HUES48 (cell line): Measurements from ENCODE around the gene TNFAIP8L2.

Experiments
- H3K27ac ChIP-seq: one replicate; pipeline ENCODE4 v1.7.0; 2013; ENCODE audit warnings: low read depth, low read length, inconsistent platforms
- H3K27me3 ChIP-seq: 2 replicates; pipeline ENCODE4 v1.6.1; 2013; ENCODE audit warnings: mild to moderate bottlenecking, low read length; ENCODE audit not compliant: control insufficient read depth, insufficient read depth
- H3K36me3 ChIP-seq: 2 replicates; pipeline ENCODE4 v1.6.1; 2013; ENCODE audit warnings: low read length; ENCODE audit not compliant: control insufficient read depth, insufficient read depth
- H3K4me1 ChIP-seq: 2 replicates; pipeline ENCODE4 v1.6.1; 2013; ENCODE audit warnings: mild to moderate bottlenecking, low read length; ENCODE audit not compliant: control insufficient read depth, insufficient read depth
- H3K4me3 ChIP-seq: 2 replicates; pipeline ENCODE4 v1.5.1; 2013; ENCODE audit warnings: mild to moderate bottlenecking, low read depth, low read length
- H3K9ac ChIP-seq: 2 replicates; pipeline ENCODE4 v1.6.1; 2013; ENCODE audit warnings: mild to moderate bottlenecking, low read depth, low read length, moderate library complexity
- H3K9me3 ChIP-seq: 2 replicates; pipeline ENCODE4 v1.6.1; 2013; ENCODE audit warnings: low read length; ENCODE audit not compliant: control insufficient read depth, insufficient read depth

Gene TNFAIP8L2

DNA sequence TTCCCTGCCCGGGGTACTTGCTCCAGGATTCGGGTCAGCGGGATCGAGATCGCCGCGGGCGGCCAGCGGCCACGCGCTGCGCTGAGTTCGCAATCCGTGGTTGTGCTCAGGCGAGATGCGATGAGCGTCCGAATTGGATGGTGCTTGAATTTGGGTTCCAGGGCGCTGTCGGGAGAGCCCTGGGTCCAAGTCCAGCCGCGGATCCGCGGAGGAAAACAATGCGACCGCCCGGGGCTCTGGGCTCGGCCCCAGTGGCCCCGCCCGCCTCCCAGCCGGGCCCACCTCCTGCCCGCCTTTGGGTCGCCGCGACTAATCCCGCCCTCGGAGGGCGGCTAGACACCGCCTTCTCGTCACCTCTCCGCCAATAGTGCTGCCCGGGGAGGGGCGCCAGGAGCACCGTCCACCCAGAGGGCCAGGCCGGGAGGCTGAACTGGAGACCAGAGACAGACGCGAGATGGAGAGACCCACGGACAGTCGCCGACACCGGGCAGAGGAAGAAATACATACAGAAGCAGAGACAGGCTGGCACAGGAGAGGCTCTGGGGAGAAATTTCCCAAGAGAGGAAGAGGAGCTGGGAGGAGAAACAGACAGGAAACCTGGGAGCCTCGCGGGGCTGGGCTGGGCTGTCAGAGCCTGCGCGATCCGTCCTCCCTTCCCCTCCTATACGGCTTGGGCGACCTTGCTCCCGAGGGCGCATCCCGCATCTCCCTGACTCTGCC, 9.9 kb upstream of the TNFAIP8L2 start, which contains the start of gene SEMA6C:
Gene SEMA6C (minus strand): TSS at position 220 of the 720 bp plus-strand sequence. CDS start 4,010 bp downstream, outside the sequence.
- Histone ChIP-seq H3K4me1 (peaks cover 29% of the 10 kb centered on the region), H3K27ac (peak within 1 kb of the TSS; percentile 57)

DNA sequence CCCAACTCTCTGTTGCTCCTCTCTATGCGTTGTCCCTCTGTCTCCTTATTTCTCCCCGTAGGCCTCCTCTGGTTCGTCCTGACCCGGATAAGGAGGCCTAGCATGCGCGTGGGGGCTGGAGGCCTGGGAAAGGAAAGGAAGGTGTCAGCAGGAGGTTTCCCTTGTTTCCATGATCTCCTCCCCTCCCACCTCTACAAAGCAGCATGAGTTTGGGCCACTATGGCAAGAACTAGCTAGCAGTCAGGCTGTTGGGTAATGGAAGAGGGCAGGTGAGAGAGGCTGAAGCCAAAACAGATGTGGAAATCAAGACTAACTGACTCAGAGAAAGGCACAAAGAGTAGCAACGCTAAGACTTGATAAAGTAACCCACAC, 9.3 kb upstream of the TNFAIP8L2 start:
- H3K9ac ChIP-seq = no peak overlapping the region

More for the DNA sequence above, 9.9 kb upstream of the TNFAIP8L2 start, which contains the start of gene SEMA6C:
- Histone ChIP-seq H3K4me3 (peak within 1 kb of the TSS; percentile 76), H3K9ac (no peak within 1 kb of the TSS), H3K27me3 (peaks cover 26% of the 10 kb centered on the region), H3K36me3 (no peaks in the 10 kb centered on the region), H3K9me3 (no peaks in the 10 kb centered on the region)

DNA sequence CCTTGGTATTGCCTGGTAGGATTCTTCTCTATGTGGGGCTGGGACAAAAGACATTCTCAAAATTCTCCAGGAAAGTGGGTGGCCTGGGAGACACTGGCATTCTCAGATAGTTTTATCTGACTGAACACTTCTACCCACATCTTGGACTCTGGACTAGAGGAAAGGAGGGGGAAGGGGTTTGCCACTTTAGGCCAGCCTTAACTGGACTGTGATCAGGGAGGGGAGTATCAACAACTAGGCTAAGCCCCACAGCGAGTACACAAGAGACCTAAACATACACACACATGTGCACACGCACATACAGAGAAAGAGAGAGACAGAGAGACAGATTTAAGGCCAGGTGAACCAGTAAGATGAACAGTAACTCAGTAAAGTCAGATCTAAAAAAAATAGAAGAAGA, 8.8 kb upstream of the TNFAIP8L2 start:
- no peak overlapping the region for H3K4me3 ChIP-seq
- H3K27me3 ChIP-seq = peaks cover 26% of the 10 kb centered on the region
- no peak overlapping the region for H3K27ac ChIP-seq
- H3K4me1 ChIP-seq = peaks cover 29% of the 10 kb centered on the region
- no peaks in the 10 kb centered on the region for H3K36me3 ChIP-seq
- no peaks in the 10 kb centered on the region for H3K9me3 ChIP-seq
- H3K9ac ChIP-seq = no peak overlapping the region

More for the DNA sequence above, 9.3 kb upstream of the TNFAIP8L2 start:
- no peaks in the 10 kb centered on the region for H3K36me3 ChIP-seq
- H3K4me1 ChIP-seq = peaks cover 29% of the 10 kb centered on the region
- H3K27ac ChIP-seq = peak overlapping the region; percentile 57
- peak overlapping the region; percentile 76 for H3K4me3 ChIP-seq
- peaks cover 26% of the 10 kb centered on the region for H3K27me3 ChIP-seq
- no peaks in the 10 kb centered on the region for H3K9me3 ChIP-seq

GRCh38 chr1:151157067-151157531, 650 bp downstream of the TNFAIP8L2 start:
- Histone ChIP-seq H3K9me3 (no peaks in the 10 kb centered on the region), H3K4me3 (no peak overlapping the region), H3K4me1 (peaks cover 4% of the 10 kb centered on the region; the same call in 1 of the 2 replicates), H3K27me3 (no peaks in the 10 kb centered on the region), H3K36me3 (peaks cover 31% of the 10 kb centered on the region), H3K27ac (no peak overlapping the region), H3K9ac (no peak overlapping the region)

DNA sequence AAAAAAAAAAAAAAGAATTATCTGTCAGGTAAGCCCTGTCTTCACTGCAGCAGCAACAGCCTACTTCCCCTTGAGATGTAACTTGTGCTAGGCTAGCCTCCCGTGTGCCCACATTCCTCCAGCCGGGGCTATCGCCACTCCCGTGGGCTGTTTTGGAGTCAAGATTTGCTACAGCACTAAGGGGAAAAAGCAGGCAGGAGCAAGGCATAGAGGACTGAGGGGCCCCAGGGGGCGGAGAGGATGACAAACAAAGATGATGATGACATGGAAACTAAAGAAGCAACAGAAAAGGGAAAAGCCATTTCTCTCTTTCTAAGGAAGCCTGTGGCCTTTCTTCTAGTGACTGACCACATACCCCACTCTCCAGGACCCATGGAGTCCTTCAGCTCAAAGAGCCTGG, 1.9 kb downstream of the TNFAIP8L2 start:
- Histone ChIP-seq H3K4me3 (no peak overlapping the region), H3K4me1 (peaks cover 4% of the 10 kb centered on the region; the same call in 1 of the 2 replicates), H3K27me3 (no peaks in the 10 kb centered on the region), H3K9ac (no peak overlapping the region), H3K9me3 (no peaks in the 10 kb centered on the region), H3K27ac (no peak overlapping the region), H3K36me3 (peaks cover 31% of the 10 kb centered on the region)

DNA sequence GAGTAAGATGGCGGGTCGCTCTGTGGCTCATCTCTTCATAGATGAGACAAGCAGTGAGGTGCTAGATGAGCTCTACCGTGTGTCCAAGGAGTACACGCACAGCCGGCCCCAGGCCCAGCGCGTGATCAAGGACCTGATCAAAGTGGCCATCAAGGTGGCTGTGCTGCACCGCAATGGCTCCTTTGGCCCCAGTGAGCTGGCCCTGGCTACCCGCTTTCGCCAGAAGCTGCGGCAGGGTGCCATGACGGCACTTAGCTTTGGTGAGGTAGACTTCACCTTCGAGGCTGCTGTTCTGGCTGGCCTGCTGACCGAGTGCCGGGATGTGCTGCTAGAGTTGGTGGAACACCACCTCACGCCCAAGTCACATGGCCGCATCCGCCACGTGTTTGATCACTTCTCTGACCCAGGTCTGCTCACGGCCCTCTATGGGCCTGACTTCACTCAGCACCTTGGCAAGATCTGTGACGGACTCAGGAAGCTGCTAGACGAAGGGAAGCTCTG, 2.4 kb downstream of the TNFAIP8L2 start:
- Histone ChIP-seq H3K9me3 (no peaks in the 10 kb centered on the region), H3K4me3 (no peak overlapping the region), H3K36me3 (peaks cover 31% of the 10 kb centered on the region), H3K27ac (no peak overlapping the region), H3K9ac (no peak overlapping the region), H3K4me1 (peaks cover 4% of the 10 kb centered on the region; the same call in 1 of the 2 replicates), H3K27me3 (no peaks in the 10 kb centered on the region)

- H3K27ac ChIP-seq = no peak overlapping the region
Measured at GRCh38 chr1:151159373-151159772, 2.9 kb downstream of the TNFAIP8L2 start.

DNA sequence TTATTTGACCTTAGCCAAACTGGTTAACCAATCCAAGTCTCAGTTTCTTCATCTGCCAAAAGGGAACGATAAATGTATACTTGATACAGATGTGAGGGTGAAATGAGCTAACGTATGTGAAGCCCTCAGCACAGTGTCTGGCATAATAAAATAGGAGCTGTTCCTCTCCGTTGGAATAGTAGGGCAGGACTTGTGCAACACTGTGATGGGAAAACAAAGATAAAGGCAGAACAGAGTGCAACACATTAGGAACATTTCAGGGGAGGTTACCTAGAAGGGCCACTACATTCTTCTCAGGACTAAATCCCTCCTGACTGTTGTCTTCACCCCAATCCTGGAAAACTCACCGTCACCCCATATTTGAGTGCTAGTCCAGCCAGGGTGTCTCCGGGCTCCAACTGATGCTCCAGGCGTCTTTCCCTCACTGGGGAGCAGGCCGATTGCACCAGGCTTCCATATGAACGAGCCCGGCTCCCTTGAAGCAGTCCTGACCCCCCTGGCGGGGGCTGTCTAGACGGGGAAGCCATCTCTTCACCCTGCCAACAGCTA, 8.4 kb downstream of the TNFAIP8L2 start:
- Histone ChIP-seq H3K4me1 (peaks cover 10% of the 10 kb centered on the region; the same call in 1 of the 2 replicates), H3K9ac (no peak overlapping the region), H3K4me3 (peak overlapping the region; percentile 98), H3K9me3 (no peaks in the 10 kb centered on the region), H3K36me3 (peaks cover 37% of the 10 kb centered on the region), H3K27ac (peak overlapping the region; percentile 91), H3K27me3 (no peaks in the 10 kb centered on the region)

More at GRCh38 chr1:151159373-151159772, 2.9 kb downstream of the TNFAIP8L2 start:
- Histone ChIP-seq H3K9ac (no peak overlapping the region), H3K9me3 (no peaks in the 10 kb centered on the region), H3K27me3 (no peaks in the 10 kb centered on the region), H3K4me1 (peaks cover 5% of the 10 kb centered on the region; the same call in 1 of the 2 replicates), H3K36me3 (peaks cover 31% of the 10 kb centered on the region), H3K4me3 (no peak overlapping the region)

GRCh38 chr1:151165281-151165737, 8.9 kb downstream of the TNFAIP8L2 start:
- H3K4me1 ChIP-seq = peaks cover 10% of the 10 kb centered on the region; the same call in 1 of the 2 replicates
- peak overlapping the region; percentile 91 for H3K27ac ChIP-seq
- no peaks in the 10 kb centered on the region for H3K9me3 ChIP-seq
- H3K4me3 ChIP-seq = peak overlapping the region; percentile 98
- peak overlapping the region; percentile 52 for H3K9ac ChIP-seq
- no peaks in the 10 kb centered on the region for H3K27me3 ChIP-seq
- H3K36me3 ChIP-seq = peaks cover 35% of the 10 kb centered on the region

- peak within 1 kb of the TSS; percentile 98 for H3K4me3 ChIP-seq
- no peaks in the 10 kb centered on the region for H3K27me3 ChIP-seq
- H3K36me3 ChIP-seq = peaks cover 33% of the 10 kb centered on the region
- H3K9me3 ChIP-seq = no peaks in the 10 kb centered on the region
- H3K4me1 ChIP-seq = peaks cover 10% of the 10 kb centered on the region; the same call in 1 of the 2 replicates
- H3K27ac ChIP-seq = peak within 1 kb of the TSS; percentile 91
- peak within 1 kb of the TSS; percentile 78 for H3K9ac ChIP-seq
Measured at GRCh38 chr1:151165738-151166504, 9.5 kb downstream of the TNFAIP8L2 start, which contains the start of the genes LYSMD1 and SCNM1. Gene LYSMD1, minus strand, starts transcription at chr1:151165902. Its CDS starts 644 bp downstream, at chr1:151165258. Gene SCNM1, plus strand, starts transcription at chr1:151166144. Its CDS starts 9 bp downstream, at chr1:151166153.
